HTERT RPE-1 (cell line): Measurements from ENCODE around the gene MAP7D1.

ENCODE experiments used
- in situ Hi-C: fragments of 300-500 bp; cut with MboI; formaldehyde crosslinking; loops from 4 replicates; pipeline ENCODE4 v1.14.3; 2020; ENCODE audit warnings: low sequenced_read_pairs

The MAP7D1 gene

GRCh38 chr1:36126797-36127500, 29.0 kb upstream of the MAP7D1 start:
- in situ Hi-C loops: no loop called here

- in situ Hi-C loops: no loop called here
These were observed 27.6 kb upstream of the MAP7D1 start for GRCh38 chr1:36128126-36128904.

GRCh38 chr1:36128905-36129206, 27.1 kb upstream of the MAP7D1 start:
- in situ Hi-C loops: no loop called here

- in situ Hi-C loops: no loop called here
These were observed 23.9 kb upstream of the MAP7D1 start for GRCh38 chr1:36132029-36132428.

- in situ Hi-C loops: no loop called here
These were observed 22.5 kb upstream of the MAP7D1 start for GRCh38 chr1:36133484-36133883.

- in situ Hi-C loops: no loop called here
These were observed 21.9 kb upstream of the MAP7D1 start for GRCh38 chr1:36134031-36134430.

- in situ Hi-C loops: no loop called here
These were observed 21.2 kb upstream of the MAP7D1 start for GRCh38 chr1:36134505-36135329.

GRCh38 chr1:36135330-36135667, 20.7 kb upstream of the MAP7D1 start:
- in situ Hi-C loops: no loop called here

- in situ Hi-C loops: no loop called here
These were observed 20.2 kb upstream of the MAP7D1 start for GRCh38 chr1:36135796-36136195.

- in situ Hi-C loops: no loop called here
These were observed 19.4 kb upstream of the MAP7D1 start for GRCh38 chr1:36136535-36136934.

- in situ Hi-C loops: no loop called here
These were observed 18.7 kb upstream of the MAP7D1 start for GRCh38 chr1:36137226-36137625.

GRCh38 chr1:36137776-36138175, 18.2 kb upstream of the MAP7D1 start:
- in situ Hi-C loops: no loop called here

- in situ Hi-C loops: no loop called here
These were observed 16.4 kb upstream of the MAP7D1 start for GRCh38 chr1:36139521-36139920.

GRCh38 chr1:36142121-36142520, 13.8 kb upstream of the MAP7D1 start:
- in situ Hi-C loops: no loop called here

GRCh38 chr1:36143424-36143823, 12.5 kb upstream of the MAP7D1 start:
- in situ Hi-C loops: no loop called here

GRCh38 chr1:36144413-36144812, 11.5 kb upstream of the MAP7D1 start:
- in situ Hi-C loops: no loop called here

- in situ Hi-C loops: no loop called here
These were observed 7.1 kb upstream of the MAP7D1 start for GRCh38 chr1:36148821-36149236.

- in situ Hi-C loops: no loop called here
These were observed 6.6 kb upstream of the MAP7D1 start, which contains the start of gene TRAPPC3 for GRCh38 chr1:36149237-36149972. Gene TRAPPC3, minus strand, starts transcription at chr1:36149486. Its CDS starts 108 bp downstream, at chr1:36149378.

- in situ Hi-C loops: no loop called here
These were observed 6.0 kb upstream of the MAP7D1 start for GRCh38 chr1:36149973-36150295.

- in situ Hi-C loops: no loop called here
These were observed 5.4 kb upstream of the MAP7D1 start for GRCh38 chr1:36150296-36151133.
